ES-I3 (cell line): Measurements from ENCODE around the gene RTN4RL2.

ENCODE experiments used
- H3K36me3 ChIP-seq: 2 replicates; pipeline ENCODE4 v1.6.1; 2013; ENCODE audit warnings: mild to moderate bottlenecking, low read length, control low read depth, moderate library complexity; ENCODE audit not compliant: insufficient read depth
- H3K4me1 ChIP-seq: 2 replicates; pipeline ENCODE4 v1.6.1; 2013; ENCODE audit warnings: mild to moderate bottlenecking, control low read depth, low read length; ENCODE audit not compliant: insufficient read depth
- H3K9ac ChIP-seq: 2 replicates; pipeline ENCODE4 v1.6.1; 2013; ENCODE audit warnings: low read depth, mild to moderate bottlenecking, low read length, moderate library complexity
- H3K9me3 ChIP-seq: 2 replicates; pipeline ENCODE4 v1.6.1; 2013; ENCODE audit warnings: mild to moderate bottlenecking, low read length, moderate library complexity; ENCODE audit not compliant: control insufficient read depth, insufficient read depth

The RTN4RL2 gene

GRCh38 chr11:57500926-57501325 lies 40.6 kb downstream of the RTN4RL2 start:
- Histone ChIP-seq H3K9ac (no peak overlapping the region), H3K36me3 (no peaks in the 10 kb centered on the region), H3K4me1 (peaks cover 13% of the 10 kb centered on the region), H3K9me3 (no peaks in the 10 kb centered on the region)

GRCh38 chr11:57501953-57502352 lies 41.6 kb downstream of the RTN4RL2 start:
- peaks cover 13% of the 10 kb centered on the region for H3K4me1 ChIP-seq
- no peaks in the 10 kb centered on the region for H3K36me3 ChIP-seq
- no peaks in the 10 kb centered on the region for H3K9me3 ChIP-seq
- H3K9ac ChIP-seq: no peak overlapping the region

- Histone ChIP-seq H3K9me3 (no peaks in the 10 kb centered on the region), H3K36me3 (no peaks in the 10 kb centered on the region), H3K9ac (no peak overlapping the region), H3K4me1 (peaks cover 13% of the 10 kb centered on the region)
These were observed 42.0 kb downstream of the RTN4RL2 start for GRCh38 chr11:57502376-57502775.

GRCh38 chr11:57502870-57503269 lies 42.5 kb downstream of the RTN4RL2 start:
- Histone ChIP-seq H3K4me1 (peaks cover 13% of the 10 kb centered on the region), H3K9me3 (no peaks in the 10 kb centered on the region), H3K36me3 (no peaks in the 10 kb centered on the region), H3K9ac (no peak overlapping the region)

- Histone ChIP-seq H3K9ac (no peak overlapping the region), H3K4me1 (peaks cover 13% of the 10 kb centered on the region), H3K36me3 (no peaks in the 10 kb centered on the region), H3K9me3 (no peaks in the 10 kb centered on the region)
These were observed 44.2 kb downstream of the RTN4RL2 start for GRCh38 chr11:57504511-57504910.

- Histone ChIP-seq H3K36me3 (no peaks in the 10 kb centered on the region), H3K9me3 (no peaks in the 10 kb centered on the region), H3K9ac (no peak overlapping the region), H3K4me1 (peaks cover 6% of the 10 kb centered on the region; the same call in 1 of the 2 replicates)
These were observed 46.2 kb downstream of the RTN4RL2 start for GRCh38 chr11:57506522-57506921.

- Histone ChIP-seq H3K36me3 (no peaks in the 10 kb centered on the region), H3K9ac (no peak overlapping the region), H3K9me3 (no peaks in the 10 kb centered on the region), H3K4me1 (peaks cover 5% of the 10 kb centered on the region; the same call in 1 of the 2 replicates)
These were observed 48.2 kb downstream of the RTN4RL2 start for GRCh38 chr11:57508341-57509170.

- Histone ChIP-seq H3K9ac (no peak overlapping the region), H3K36me3 (no peaks in the 10 kb centered on the region), H3K4me1 (peaks cover 6% of the 10 kb centered on the region; the same call in 1 of the 2 replicates), H3K9me3 (no peaks in the 10 kb centered on the region)
These were observed 51.6 kb downstream of the RTN4RL2 start for GRCh38 chr11:57511741-57512430.

GRCh38 chr11:57512646-57513451 lies 52.5 kb downstream of the RTN4RL2 start:
- H3K9ac ChIP-seq: 0 out of 2 replicates have a peak overlapping the region, but pooled peaks have one; percentile 58
- no peaks in the 10 kb centered on the region for H3K36me3 ChIP-seq
- peaks cover 6% of the 10 kb centered on the region; the same call in 1 of the 2 replicates for H3K4me1 ChIP-seq
- no peaks in the 10 kb centered on the region for H3K9me3 ChIP-seq

GRCh38 chr11:57513452-57513795 lies 53.1 kb downstream of the RTN4RL2 start:
- no peaks in the 10 kb centered on the region for H3K36me3 ChIP-seq
- peaks cover 6% of the 10 kb centered on the region; the same call in 1 of the 2 replicates for H3K4me1 ChIP-seq
- H3K9me3 ChIP-seq: no peaks in the 10 kb centered on the region
- peak overlapping the region; percentile 58 for H3K9ac ChIP-seq

GRCh38 chr11:57513911-57514537 lies 53.7 kb downstream of the RTN4RL2 start:
- Histone ChIP-seq H3K36me3 (no peaks in the 10 kb centered on the region), H3K4me1 (peaks cover 6% of the 10 kb centered on the region; the same call in 1 of the 2 replicates), H3K9me3 (no peaks in the 10 kb centered on the region), H3K9ac (peak overlapping the region; percentile 58)

GRCh38 chr11:57514538-57515331 lies 54.4 kb downstream of the RTN4RL2 start:
- H3K4me1 ChIP-seq: peaks cover 6% of the 10 kb centered on the region; the same call in 1 of the 2 replicates
- H3K9ac ChIP-seq: peak overlapping the region; percentile 58
- H3K9me3 ChIP-seq: no peaks in the 10 kb centered on the region

GRCh38 chr11:57515332-57516060 lies 55.2 kb downstream of the RTN4RL2 start, which contains the start of gene SLC43A1:
Gene SLC43A1 (minus strand): TSS chr11:57515702. CDS start chr11:57514111, 1,591 bp downstream.
- H3K9me3 ChIP-seq: no peaks in the 10 kb centered on the region
- H3K36me3 ChIP-seq: no peaks in the 10 kb centered on the region
- peak within 1 kb of the TSS; percentile 58 for H3K9ac ChIP-seq
- peaks cover 6% of the 10 kb centered on the region; the same call in 1 of the 2 replicates for H3K4me1 ChIP-seq

More at GRCh38 chr11:57514538-57515331, 54.4 kb downstream of the RTN4RL2 start:
- H3K36me3 ChIP-seq: no peaks in the 10 kb centered on the region
